GM12801 (cell line): ENCODE results near the gene MYO10.

ENCODE experiments used
- TF ChIP-seq, protein P1 (sequence below): IDR thresholded peaks from one replicate; pipeline ENCODE4 v1.5.1; 2011; ENCODE audit warnings: control low read depth; ENCODE audit not compliant: insufficient read length; ENCODE audit errors: extremely low read depth

Gene MYO10

DNA sequence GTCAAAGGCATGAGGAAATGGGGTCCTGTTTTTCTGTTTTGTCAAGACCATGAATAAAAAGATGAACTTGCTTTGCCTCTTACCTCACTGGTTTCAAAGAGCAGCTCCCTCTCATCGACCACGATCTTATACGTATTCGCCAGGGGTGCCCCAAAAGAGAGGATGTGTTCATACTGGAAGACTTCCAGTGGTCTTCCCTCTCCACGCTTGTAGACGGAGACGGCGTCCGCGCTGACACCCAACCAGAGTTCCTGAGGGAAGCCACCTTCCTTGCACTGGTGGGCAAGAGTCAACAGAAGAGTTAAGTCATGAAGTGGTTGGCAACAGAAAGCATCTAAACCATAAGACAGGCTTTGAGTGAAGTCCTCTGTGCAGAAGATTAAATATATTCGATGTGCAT is 267.9 kb downstream of the MYO10 start:
- TF ChIP-seq, protein P1, sequence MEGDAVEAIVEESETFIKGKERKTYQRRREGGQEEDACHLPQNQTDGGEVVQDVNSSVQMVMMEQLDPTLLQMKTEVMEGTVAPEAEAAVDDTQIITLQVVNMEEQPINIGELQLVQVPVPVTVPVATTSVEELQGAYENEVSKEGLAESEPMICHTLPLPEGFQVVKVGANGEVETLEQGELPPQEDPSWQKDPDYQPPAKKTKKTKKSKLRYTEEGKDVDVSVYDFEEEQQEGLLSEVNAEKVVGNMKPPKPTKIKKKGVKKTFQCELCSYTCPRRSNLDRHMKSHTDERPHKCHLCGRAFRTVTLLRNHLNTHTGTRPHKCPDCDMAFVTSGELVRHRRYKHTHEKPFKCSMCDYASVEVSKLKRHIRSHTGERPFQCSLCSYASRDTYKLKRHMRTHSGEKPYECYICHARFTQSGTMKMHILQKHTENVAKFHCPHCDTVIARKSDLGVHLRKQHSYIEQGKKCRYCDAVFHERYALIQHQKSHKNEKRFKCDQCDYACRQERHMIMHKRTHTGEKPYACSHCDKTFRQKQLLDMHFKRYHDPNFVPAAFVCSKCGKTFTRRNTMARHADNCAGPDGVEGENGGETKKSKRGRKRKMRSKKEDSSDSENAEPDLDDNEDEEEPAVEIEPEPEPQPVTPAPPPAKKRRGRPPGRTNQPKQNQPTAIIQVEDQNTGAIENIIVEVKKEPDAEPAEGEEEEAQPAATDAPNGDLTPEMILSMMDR: no peak

DNA sequence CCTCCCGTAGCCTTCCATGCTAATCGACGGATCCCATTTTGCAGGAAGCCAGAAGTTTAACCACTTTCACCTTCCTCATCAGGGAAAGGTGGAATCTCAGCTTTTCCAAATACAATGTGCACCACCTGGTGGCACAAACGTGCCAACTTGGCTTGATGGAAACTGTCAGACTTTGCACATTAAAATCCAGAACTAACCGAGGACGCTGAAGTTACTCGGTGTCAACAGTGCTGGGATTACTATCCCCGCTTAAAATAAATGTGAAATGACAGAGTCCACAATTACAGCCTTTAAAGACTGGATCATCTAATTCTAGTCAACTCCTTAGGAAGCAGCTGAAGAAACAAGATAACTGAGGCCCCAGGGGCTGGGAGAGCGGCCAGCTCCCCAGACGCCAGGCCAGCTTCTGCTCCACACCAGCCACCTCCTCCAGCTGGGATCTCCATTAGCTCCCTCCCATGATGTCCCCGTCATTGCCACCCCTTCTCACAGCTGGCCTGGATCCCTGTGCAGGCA is 269.1 kb downstream of the MYO10 start:
- TF ChIP-seq, protein P1: no peak

DNA sequence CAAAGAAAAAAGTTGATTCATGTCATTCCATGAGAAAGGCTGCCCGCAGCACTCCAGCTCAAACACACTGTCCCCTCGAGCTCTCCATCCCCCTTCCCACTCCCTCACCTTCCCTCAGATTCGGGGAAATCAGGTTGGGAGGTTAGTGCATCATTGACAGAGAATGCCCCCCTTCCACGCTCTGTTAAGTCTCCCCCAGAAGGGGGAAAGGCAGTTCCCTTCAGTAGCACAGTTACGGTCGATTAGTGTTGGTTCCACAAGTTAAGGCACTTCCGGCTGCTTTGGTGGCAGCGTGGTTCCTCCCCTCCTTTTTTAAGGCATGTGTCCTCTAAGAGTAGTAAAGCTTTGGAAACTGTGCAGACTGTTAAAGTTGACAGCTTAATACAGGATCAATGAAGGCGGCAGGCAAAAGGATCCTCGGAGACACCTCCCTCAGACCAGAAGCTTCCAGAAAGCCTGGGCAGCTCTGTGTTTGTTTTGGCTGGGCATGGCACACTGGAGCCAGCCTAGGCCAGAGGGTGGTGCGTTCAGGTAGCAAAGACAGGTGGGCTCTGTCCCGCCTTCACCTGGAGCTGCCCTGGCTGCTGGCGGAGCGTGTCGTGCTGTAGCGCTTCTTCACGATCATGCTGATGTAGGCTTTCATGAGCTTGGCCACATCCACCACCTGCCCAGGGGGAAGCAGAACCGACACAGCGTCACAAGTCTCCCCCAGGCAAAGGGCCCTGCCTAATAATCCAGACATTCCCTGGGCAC is 269.8 kb downstream of the MYO10 start:
- TF ChIP-seq, protein P1: no peak

DNA sequence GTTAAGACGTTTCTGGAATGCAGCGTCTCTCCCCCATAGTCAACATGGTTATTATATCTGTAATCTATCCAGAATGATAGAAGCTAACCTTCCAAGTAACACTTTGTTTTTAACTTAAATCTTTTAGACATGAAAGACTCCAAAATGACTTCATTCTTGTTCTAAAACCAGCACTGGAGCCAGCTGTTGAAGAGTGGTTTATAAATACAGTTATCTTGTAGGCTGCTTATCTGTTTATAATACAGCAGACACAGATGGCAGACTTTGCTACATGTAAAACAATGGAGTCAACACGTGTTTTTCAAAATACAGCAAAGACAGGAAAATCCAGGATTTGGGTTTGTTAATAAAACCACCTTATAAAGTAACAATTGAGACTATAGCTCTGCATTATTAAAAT is 270.5 kb downstream of the MYO10 start:
- TF ChIP-seq, protein P1: no peak

DNA sequence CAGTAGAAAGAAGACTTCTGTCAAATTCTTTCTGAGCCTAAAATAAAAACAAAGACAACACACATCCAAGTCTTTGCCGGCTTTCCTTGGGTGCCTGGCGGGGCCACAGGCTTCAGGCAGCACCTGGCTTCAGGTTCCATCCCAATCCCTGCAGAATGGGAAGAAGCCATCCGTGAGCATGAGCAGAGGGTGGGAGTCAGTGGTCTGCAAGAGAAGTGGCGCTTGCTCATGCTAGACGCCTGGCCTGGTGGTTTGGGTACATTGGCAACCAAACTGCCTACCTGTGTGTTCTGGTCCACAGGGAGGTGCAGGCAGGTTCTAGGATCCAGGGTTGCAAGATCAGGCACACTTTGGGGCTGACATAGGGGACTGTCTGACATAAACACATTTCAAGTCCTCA is 271.7 kb downstream of the MYO10 start:
- TF ChIP-seq, protein P1: no peak

DNA sequence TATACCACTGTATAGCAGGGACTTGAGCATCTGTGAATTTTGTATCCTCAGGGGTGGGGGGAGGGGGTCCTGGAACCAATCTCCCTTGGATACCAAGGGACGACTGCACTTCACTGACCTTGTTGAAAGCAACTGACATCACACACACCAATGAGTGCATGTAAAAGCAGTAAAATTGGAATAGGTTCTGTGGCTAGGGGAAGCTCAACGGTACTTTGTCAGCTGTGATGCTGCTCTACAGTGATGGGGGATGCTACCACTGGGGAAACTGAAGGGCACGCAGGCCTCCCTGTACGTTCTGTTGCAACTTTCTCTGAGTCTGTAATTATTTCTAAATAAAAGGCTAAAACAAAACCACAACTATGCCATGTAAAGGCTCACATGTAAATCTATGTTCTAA is 272.2 kb downstream of the MYO10 start:
- TF ChIP-seq, protein P1: no peak

DNA sequence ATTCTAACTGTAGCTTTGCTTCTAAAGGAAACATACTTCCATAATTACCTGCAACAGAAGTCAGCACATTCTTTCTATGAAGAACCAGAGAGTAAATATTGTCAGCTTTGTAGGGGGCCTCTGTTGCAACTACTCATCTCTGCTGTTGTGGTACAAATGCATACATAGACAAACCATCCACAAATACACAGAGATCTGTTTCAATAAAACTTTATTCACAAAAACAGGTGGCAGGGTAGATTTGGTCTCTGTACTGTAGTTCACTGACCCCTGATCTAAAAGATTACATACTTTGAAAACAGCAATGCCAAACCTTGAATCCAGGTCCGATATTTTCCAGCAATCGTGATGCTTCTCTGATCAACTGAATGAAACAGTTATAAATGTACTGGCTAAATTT is 274.4 kb downstream of the MYO10 start:
- TF ChIP-seq, protein P1: no peak

DNA sequence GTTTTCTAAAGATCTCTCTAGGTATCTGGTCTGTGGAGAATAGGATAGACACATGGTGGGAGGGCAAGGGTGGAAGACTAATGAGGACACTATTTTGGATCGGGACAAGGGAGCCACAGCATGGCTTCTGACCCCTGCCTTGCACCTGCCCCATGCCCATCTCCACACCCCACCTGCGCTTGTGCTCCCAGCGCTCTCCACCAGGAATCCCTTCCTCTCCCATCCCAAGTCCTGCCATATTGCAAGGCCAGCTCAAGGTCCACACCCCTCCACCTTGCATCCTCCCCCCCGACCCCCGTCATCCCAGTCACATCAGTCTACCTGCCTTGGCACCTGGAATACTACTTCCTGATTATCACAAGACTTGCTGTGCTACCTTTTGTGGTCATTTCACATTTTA is 275.1 kb downstream of the MYO10 start:
- TF ChIP-seq, protein P1: no peak
